ENCODE results near the gene CNPY3.
"Not testable (repeated sequence)": the region's sequence is repeated elsewhere in the genome, so short reads cannot be mapped to it uniquely, and the experiment has no call there.

The CNPY3 gene

GRCh38 chr6:42914546-42914945, 14.7 kb upstream of the CNPY3 start:
- DNase-seq (ENCODE audit: low read depth in 2 of 3, low spot score in 2 of 3), result no peak

- no peak for DNase-seq (ENCODE audit: low read depth in 2 of 3, low spot score in 2 of 3)
These were observed 13.5 kb upstream of the CNPY3 start, which contains the start of gene PTCRA for GRCh38 chr6:42915732-42916131. Gene PTCRA (plus strand): TSS chr6:42916053. CDS start chr6:42916070, 17 bp downstream.

DNA sequence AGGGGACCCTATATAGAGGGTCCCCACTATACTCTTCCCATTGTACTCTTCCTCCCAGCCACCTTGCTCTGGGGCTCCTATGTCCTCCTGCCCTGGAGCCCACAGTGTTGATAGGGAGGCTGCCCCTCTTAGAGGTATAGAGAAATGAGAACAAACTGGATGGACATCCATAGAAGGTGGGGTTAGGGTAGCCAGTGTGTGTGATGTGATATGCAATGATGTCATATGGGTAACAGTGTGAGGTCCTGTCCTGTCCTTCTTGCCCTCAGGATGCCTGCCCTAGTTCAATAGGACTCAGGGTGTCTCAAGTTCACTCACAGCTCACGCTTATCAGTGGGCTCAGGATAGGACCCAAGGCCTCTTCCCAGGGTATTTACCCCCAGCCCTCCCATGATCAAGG, 13.0 kb upstream of the CNPY3 start:
- DNase-seq (ENCODE audit: low read depth in 2 of 3, low spot score in 2 of 3), result no peak

- no peak for DNase-seq (ENCODE audit: low read depth in 2 of 3, low spot score in 2 of 3)
These were observed 7.5 kb upstream of the CNPY3 start for GRCh38 chr6:42921801-42922200.

DNA sequence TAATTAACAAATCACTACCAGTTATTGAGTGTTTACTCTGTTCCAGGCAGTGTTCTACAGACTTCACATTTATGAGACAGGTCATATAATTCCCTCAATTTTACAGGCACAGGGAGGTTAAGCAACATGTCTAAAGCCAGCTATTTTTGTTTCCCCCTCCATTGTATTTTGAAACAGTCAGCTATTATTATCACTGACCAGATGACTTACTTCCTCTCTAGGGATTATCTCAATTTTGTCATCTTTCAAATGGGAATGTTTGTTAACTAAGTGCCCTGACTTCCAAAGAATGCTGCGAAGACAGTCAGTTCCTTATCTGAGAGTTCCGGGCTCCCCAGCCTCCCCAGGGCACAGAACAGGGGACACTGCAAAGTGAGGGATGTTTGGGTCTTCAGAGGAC, 5.6 kb upstream of the CNPY3 start:
- DNase-seq (ENCODE audit: low read depth in 2 of 3, low spot score in 2 of 3), result no peak

DNA sequence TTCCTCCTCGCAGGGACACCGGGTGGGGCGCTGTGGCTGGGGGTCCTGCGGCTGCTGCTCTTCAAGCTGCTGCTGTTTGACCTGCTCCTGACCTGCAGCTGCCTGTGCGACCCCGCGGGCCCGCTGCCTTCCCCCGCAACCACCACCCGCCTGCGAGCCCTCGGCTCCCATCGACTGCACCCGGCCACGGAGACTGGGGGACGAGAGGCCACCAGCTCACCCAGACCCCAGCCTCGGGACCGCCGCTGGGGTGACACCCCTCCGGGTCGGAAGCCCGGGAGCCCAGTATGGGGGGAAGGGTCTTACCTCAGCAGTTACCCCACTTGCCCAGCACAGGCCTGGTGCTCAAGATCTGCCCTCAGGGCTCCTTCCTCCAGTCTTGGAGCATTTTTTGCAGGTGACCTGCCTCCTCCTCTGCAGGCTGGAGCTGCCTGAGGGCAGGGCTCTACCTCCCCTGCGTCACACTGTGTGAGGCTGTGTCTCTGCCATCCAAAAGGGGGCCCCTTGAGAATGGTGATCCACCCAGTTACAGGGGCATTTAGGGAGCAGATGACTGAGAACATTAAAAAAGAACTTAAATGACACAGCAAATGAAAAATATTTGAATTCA, 3.9 kb upstream of the CNPY3 start:
- no peak for DNase-seq (ENCODE audit: low read depth in 2 of 3, low spot score in 2 of 3)

- peak; percentile 31 to 52 (median 43) for DNase-seq (ENCODE audit: low read depth in 2 of 3, low spot score in 2 of 3)
These were observed 611 bp downstream of the CNPY3 start for GRCh38 chr6:42929821-42930360.

DNA sequence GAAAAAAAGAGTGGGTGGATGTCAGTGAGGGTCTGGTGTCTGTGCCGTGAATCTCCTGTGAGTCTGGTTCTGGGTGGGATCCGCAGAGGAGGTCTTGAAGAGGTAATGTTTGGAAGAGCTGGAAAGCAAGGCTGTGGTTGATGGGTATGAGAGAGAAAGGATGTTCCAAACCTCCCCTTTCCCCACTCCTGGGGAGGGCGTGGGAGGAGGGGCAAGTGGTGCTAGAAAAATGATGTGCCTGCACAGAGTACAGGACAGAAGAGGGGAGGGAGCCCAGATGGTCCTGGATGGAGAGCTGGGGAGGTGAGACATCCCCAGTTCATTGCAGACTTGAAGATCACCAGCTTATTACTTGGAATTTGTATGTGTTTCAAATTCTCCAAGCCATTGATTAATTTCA, 3.1 kb downstream of the CNPY3 start:
- no peak for DNase-seq (ENCODE audit: low read depth in 2 of 3, low spot score in 2 of 3)

- no peak for DNase-seq (ENCODE audit: low read depth in 2 of 3, low spot score in 2 of 3)
These were observed 3.9 kb downstream of the CNPY3 start for GRCh38 chr6:42933205-42933604.

GRCh38 chr6:42935322-42935721, 6.0 kb downstream of the CNPY3 start:
- DNase-seq (ENCODE audit: low read depth in 2 of 3, low spot score in 2 of 3), result no peak

GRCh38 chr6:42936398-42936797, 7.1 kb downstream of the CNPY3 start:
- no peak for DNase-seq (ENCODE audit: low read depth in 2 of 3, low spot score in 2 of 3)

GRCh38 chr6:42937548-42938427, 8.5 kb downstream of the CNPY3 start:
- no peak for DNase-seq (ENCODE audit: low read depth in 2 of 3, low spot score in 2 of 3)

GRCh38 chr6:42938428-42938796, 9.1 kb downstream of the CNPY3 start:
- DNase-seq (ENCODE audit: low read depth in 2 of 3, low spot score in 2 of 3), result no peak

DNA sequence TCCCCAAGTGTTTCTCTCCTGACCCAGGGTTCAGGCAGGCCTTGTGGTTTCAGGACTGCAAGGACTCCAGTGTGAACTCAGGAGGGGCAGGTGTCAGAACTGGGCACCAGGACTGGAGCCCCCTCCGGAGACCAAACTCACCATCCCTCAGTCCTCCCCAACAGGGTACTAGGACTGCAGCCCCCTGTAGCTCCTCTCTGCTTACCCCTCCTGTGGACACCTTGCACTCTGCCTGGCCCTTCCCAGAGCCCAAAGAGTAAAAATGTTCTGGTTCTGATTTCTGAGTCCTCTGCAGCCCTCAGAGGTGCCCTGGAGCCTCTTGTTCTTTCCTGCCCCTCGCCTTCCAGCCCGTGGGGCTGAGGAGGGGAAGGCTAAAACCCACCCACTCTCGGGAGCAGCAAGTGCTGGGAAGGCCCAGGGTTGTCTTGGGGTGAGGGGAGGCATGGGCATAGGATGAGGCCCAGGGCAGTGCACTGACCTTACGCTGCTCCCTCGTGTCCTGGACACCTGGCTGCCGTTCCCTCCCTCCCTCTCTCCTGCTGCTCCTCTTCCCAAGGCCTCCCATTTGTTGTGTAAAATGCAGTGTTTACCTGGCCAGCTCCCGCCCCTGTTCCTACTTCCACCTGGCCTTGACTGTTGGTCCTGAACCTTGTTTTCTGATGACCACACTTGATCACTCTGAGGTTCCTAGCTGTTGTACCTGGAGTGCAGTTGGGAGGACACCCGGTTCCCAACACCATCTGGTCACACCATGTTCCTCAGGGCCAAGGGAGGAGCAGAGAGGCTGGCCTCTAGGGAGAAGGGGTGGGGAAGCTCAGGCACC, 9.9 kb downstream of the CNPY3 start:
- DNase-seq (ENCODE audit: low read depth in 2 of 3, low spot score in 2 of 3), result no peak

DNA sequence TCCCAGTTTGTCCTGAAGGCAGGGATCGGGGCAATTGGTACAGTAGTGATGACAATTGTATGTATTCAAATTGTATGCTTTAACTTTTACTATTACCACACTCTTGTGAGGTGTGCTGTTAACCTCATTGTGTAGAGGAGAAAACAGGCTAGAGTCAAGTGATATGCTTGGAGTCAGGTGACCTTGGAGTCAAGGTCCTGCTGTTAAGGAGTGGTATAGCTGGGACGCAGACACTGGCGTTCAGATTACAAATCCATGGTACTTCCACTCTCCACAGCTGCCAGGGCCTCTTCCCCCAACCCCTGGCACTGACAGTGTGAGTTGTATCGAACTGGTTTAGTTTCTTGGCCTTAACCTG, 10.5 kb downstream of the CNPY3 start:
- no peak for DNase-seq (ENCODE audit: low read depth in 2 of 3, low spot score in 2 of 3)

GRCh38 chr6:42940493-42941045, 11.3 kb downstream of the CNPY3 start:
- no peak for DNase-seq (ENCODE audit: low read depth in 2 of 3, low spot score in 2 of 3)

GRCh38 chr6:42941356-42941755, 12.1 kb downstream of the CNPY3 start:
- not testable (repeated sequence) for DNase-seq (ENCODE audit: low read depth in 2 of 3, low spot score in 2 of 3)

- DNase-seq (ENCODE audit: low read depth in 2 of 3, low spot score in 2 of 3), result no peak
These were observed 13.2 kb downstream of the CNPY3 start for GRCh38 chr6:42942444-42942843.

DNA sequence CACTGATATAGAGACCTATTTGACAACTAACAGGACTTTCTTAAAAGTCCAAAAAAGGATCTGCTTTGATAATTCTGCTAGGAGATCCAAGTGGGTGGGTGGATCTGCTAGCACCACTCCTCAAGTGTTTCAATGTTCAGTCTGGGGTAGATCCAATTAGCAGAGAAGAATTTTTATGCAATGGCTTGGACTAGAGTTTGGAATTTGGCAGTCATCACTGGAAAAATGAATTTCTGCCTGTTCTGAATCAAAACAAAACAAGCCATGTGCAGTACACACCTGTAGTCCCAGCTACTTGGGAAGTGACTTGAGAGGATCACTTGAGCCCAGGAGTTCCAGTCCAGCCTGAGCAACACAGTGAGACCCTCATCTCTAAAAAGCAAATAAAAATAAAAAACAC, 18.7 kb downstream of the CNPY3 start:
- DNase-seq (ENCODE audit: low read depth in 2 of 3, low spot score in 2 of 3), result no peak

DNA sequence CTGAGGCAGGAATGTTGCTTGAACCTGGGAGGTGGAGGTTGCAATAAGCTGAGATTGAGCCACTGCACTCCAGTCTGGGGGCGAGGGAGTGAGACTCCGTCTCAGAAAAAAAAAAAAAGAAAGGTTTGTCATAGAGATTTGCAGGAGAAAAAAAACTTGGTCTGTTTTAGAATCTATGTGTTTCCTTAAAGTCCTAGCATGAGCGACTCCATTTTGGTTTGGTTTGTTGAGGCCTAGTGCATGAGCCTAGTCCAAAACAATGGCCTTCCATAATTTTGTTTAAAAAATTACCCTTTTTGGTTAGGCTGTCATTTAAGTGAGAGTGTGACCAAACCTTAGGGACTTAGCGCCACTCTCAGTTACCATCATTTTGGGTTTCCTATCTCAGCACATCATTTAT, 23.1 kb downstream of the CNPY3 start:
- no peak for DNase-seq (ENCODE audit: low read depth in 2 of 3, low spot score in 2 of 3)

GRCh38 chr6:42954405-42954804, 25.1 kb downstream of the CNPY3 start:
- DNase-seq (ENCODE audit: low read depth in 2 of 3, low spot score in 2 of 3), result not testable (repeated sequence)

All from activated CD8-positive, alpha-beta memory T cell treated with anti-CD3 and anti-CD28 coated beads for 48 hours (primary cell).